PC-9 (cell line): Measurements from ENCODE around the gene HNRNPA2B1. TPM values are rescaled to one million over a fixed set of nuclear protein-coding genes. Genes with fewer than 3 reads are reported as not detected.

Source experiments
- BruUV-seq: library from RNA; stranded (reverse); fragments of 400-500 nt; replicated peaks from 2 replicates; lab custom pipeline; 2021; lab: Mats Ljungman, UMichigan
- CTCF ChIA-PET: fragments of 300-600 bp; sonication (Branson Sonifier 250); formaldehyde crosslinking; loops from one replicate; lab custom pipeline; 2022; ENCODE audit warnings: antibody characterized with exemption; lab: Charles Lee
- POLR2A ChIA-PET: fragments of 300-600 bp; sonication (Branson Sonifier 250); formaldehyde crosslinking; loops from one replicate; lab custom pipeline; 2022; ENCODE audit warnings: antibody characterized with exemption; ENCODE audit not compliant: unreplicated experiment; lab: Charles Lee
- DNase-seq, 2 experiments: peaks; one replicate each; pipeline versions ENCODE4 v3.0.0 to v3.0.0-alpha.2; 2015 to 2022; ENCODE audit warnings: mixed read lengths in 1 of 2
- H2AFZ ChIP-seq: fragments of 200-600 bp; sonication (generic); 2 replicates; pipeline ENCODE4 v1.8.1; 2017; ENCODE audit warnings: antibody characterized with exemption
- H3F3A ChIP-seq: fragments of 200-600 bp; sonication (generic); 2 replicates; pipeline ENCODE4 v1.8.1; 2017; ENCODE audit warnings: antibody characterized with exemption, mild to moderate bottlenecking, low read depth; ENCODE audit not compliant: insufficient read depth
- H3K27ac ChIP-seq: fragments of 200-600 bp; sonication (generic); 2 replicates; pipeline ENCODE4 v1.6.1; 2016; ENCODE audit warnings: mixed run types
- H3K27me3 ChIP-seq: fragments of 200-600 bp; sonication (generic); 2 replicates; pipeline ENCODE4 v1.6.1; 2016; ENCODE audit warnings: low read depth, mixed run types; ENCODE audit not compliant: insufficient read depth
- H3K36me3 ChIP-seq: fragments of 200-600 bp; sonication (generic); 2 replicates; pipeline ENCODE4 v1.6.1; 2016; ENCODE audit warnings: low read depth, mixed run types
- H3K4me1 ChIP-seq: fragments of 200-600 bp; sonication (generic); replicated peaks from 2 replicates; pipeline ENCODE4 v1.6.1; 2016; ENCODE audit warnings: mixed run types; ENCODE audit not compliant: insufficient read depth
- H3K4me2 ChIP-seq: fragments of 200-600 bp; sonication (generic); 2 replicates; pipeline ENCODE4 v1.6.1; 2017; ENCODE audit warnings: mixed run types
- H3K4me3 ChIP-seq: fragments of 200-600 bp; sonication (generic); 2 replicates; pipeline ENCODE4 v1.6.1; 2016; ENCODE audit warnings: mixed run types
- H3K79me2 ChIP-seq: fragments of 200-600 bp; sonication (generic); 2 replicates; pipeline ENCODE4 v1.6.1; 2017; ENCODE audit warnings: low read depth, mixed run types
- H3K9me2 ChIP-seq: fragments of 200-600 bp; sonication (generic); 2 replicates; pipeline ENCODE4 v1.8.1; 2017; ENCODE audit warnings: mild to moderate bottlenecking; ENCODE audit not compliant: insufficient read depth
- H3K9me3 ChIP-seq: fragments of 200-600 bp; sonication (generic); 2 replicates; pipeline ENCODE4 v1.8.1; 2016; ENCODE audit warnings: low read depth; ENCODE audit not compliant: insufficient read depth
- H4K20me1 ChIP-seq: fragments of 200-600 bp; sonication (generic); 2 replicates; pipeline ENCODE4 v1.8.1; 2017; ENCODE audit not compliant: insufficient read depth
- CTCF ChIP-seq: fragments of 200-600 bp; sonication (generic); conservative IDR thresholded peaks from 2 replicates; pipeline ENCODE4 v1.6.1; 2017; ENCODE audit warnings: mixed run types, antibody characterized with exemption, mild to moderate bottlenecking, moderate library complexity
- EZH2 ChIP-seq: fragments of 200-600 bp; sonication (generic); IDR thresholded peaks from 2 replicates; pipeline ENCODE4 v1.8.0; 2017; ENCODE audit warnings: antibody characterized with exemption, low read depth
- intact Hi-C: fragments of 100-400 bp; cut with micrococcal nuclease; formaldehyde crosslinking; loops from one replicate; pipeline ENCODE4 v1.10.0; 2022; ENCODE audit not compliant: unreplicated experiment
- total RNA-seq: library from RNA; stranded (reverse); gene quantifications from 2 replicates; pipeline ENCODE4 v1.2.3, GENCODE V29; 2021

The HNRNPA2B1 gene
- total RNA-seq, 1 experiment from 2014 or later, result 792 TPM

GRCh38 chr7:26169271-26169670 is 31.3 kb downstream of the HNRNPA2B1 start:
- Histone ChIP-seq H3K9me3 (peaks cover 13% of the 10 kb centered on the region; the same call in 1 of the 2 replicates), H3K27me3 (no peaks in the 10 kb centered on the region), H3K4me2 (peak overlapping the region; percentile 18), H3K36me3 (peaks cover 47% of the 10 kb centered on the region), H3K79me2 (peaks cover 98% of the 10 kb centered on the region), H3K4me1 (peaks cover 62% of the 10 kb centered on the region), H3F3A (peaks cover 49% of the 10 kb centered on the region), H3K9me2 (no peaks in the 10 kb centered on the region), H4K20me1 (no peaks in the 10 kb centered on the region; the same call in none of the 2 replicates), H3K27ac (peak overlapping the region; percentile 32), H2AFZ (no peak overlapping the region), H3K4me3 (no peak overlapping the region)
- BruUV-seq, result no TSS peak
- no peak for TF ChIP-seq EZH2
- no peak for TF ChIP-seq CTCF
- POLR2A ChIA-PET, result no interaction called here
- CTCF ChIA-PET, result no interaction called here
- intact Hi-C loops, result no loop called here
- no peak for DNase-seq

- Histone ChIP-seq H3K27me3 (no peaks in the 10 kb centered on the region), H3K4me2 (peak overlapping the region; percentile 70), H3K27ac (peak overlapping the region; percentile 86), H3K9me2 (no peaks in the 10 kb centered on the region), H4K20me1 (no peaks in the 10 kb centered on the region; the same call in none of the 2 replicates), H2AFZ (no peak overlapping the region), H3K79me2 (peaks cover 98% of the 10 kb centered on the region), H3K4me1 (peaks cover 62% of the 10 kb centered on the region), H3F3A (peaks cover 53% of the 10 kb centered on the region), H3K36me3 (peaks cover 45% of the 10 kb centered on the region), H3K9me3 (peaks cover 19% of the 10 kb centered on the region; the same call in 1 of the 2 replicates), H3K4me3 (no peak overlapping the region)
- TF ChIP-seq EZH2, result no peak
- TF ChIP-seq CTCF, result peak; percentile 18; the same call in 1 of the 2 replicates
- no peak for DNase-seq
- ChIA-PET CTCF (no interaction called here), POLR2A (no interaction called here)
- no TSS peak for BruUV-seq
- intact Hi-C loops, result no loop called here
Observed at GRCh38 chr7:26168458-26169023, 32.0 kb downstream of the HNRNPA2B1 start.

- Histone ChIP-seq H3K4me2 (peak overlapping the region; percentile 70), H2AFZ (peak overlapping the region; percentile 20; the same call in 1 of the 2 replicates), H3K4me3 (peak overlapping the region; percentile 33; the same call in 1 of the 2 replicates), H3K4me1 (peaks cover 62% of the 10 kb centered on the region), H3K27me3 (no peaks in the 10 kb centered on the region), H3K79me2 (peaks cover 98% of the 10 kb centered on the region), H3K36me3 (peaks cover 36% of the 10 kb centered on the region), H3F3A (peaks cover 53% of the 10 kb centered on the region), H3K9me3 (peaks cover 19% of the 10 kb centered on the region; the same call in 1 of the 2 replicates), H3K27ac (peak overlapping the region; percentile 86), H4K20me1 (no peaks in the 10 kb centered on the region; the same call in none of the 2 replicates), H3K9me2 (no peaks in the 10 kb centered on the region)
- DNase-seq, result no peak
- POLR2A ChIA-PET, result interaction anchor here (0.6 to 0.7 kb wide), 2 partner anchors 41 to 221 kb away, joined by 3 to 5 read pairs; no protein-coding TSS in a partner anchor
- no TSS peak for BruUV-seq
- CTCF ChIA-PET, result no interaction called here
- TF ChIP-seq EZH2 (no peak), CTCF (no peak)
- intact Hi-C loops, result loop anchor here (1.0 kb wide), 1 partner anchor 8 kb away; no protein-coding TSS in a partner anchor
Observed at GRCh38 chr7:26167303-26167934, 33.1 kb downstream of the HNRNPA2B1 start.
